Progenitor cell of endocrine pancreas (in vitro differentiated cells): ENCODE data around the gene CD96. TPM values are rescaled to one million over a fixed set of nuclear protein-coding genes. Genes with fewer than 3 reads are reported as not detected.

Experiments
- DNase-seq: peaks from one replicate; pipeline ENCODE4 v3.0.0; 2021; ENCODE audit warnings: low spot score; ENCODE audit not compliant: unreplicated experiment
- H3K27ac Mint-ChIP-seq: 2 replicates; pipeline ENCODE4 v1.8.0; 2021; ENCODE audit warnings: mild to moderate bottlenecking, moderate library complexity, mixed read lengths
- H3K27me3 Mint-ChIP-seq: 2 replicates; pipeline ENCODE4 v1.8.0; 2021; ENCODE audit warnings: mixed read lengths
- H3K36me3 Mint-ChIP-seq: 2 replicates; pipeline ENCODE4 v1.8.0; 2022; ENCODE audit warnings: mixed read lengths; ENCODE audit not compliant: insufficient read depth
- H3K4me1 Mint-ChIP-seq: 2 replicates; pipeline ENCODE4 v1.8.0; 2021; ENCODE audit warnings: low read depth, mixed read lengths
- H3K4me3 Mint-ChIP-seq: 2 replicates; pipeline ENCODE4 v1.8.0; 2021; ENCODE audit warnings: low read depth, mild to moderate bottlenecking, moderate library complexity, mixed read lengths
- H3K9me3 Mint-ChIP-seq: 2 replicates; pipeline ENCODE4 v1.8.0; 2021; ENCODE audit warnings: low read depth, mixed read lengths
- CTCF ChIP-seq: fragments of 200-600 bp; sonication (generic); IDR thresholded peaks from one replicate; pipeline ENCODE4 v1.5.0; 2021; ENCODE audit warnings: antibody characterized with exemption, mild to moderate bottlenecking; ENCODE audit not compliant: unreplicated experiment
- total RNA-seq: library from RNA; stranded (reverse); gene quantifications from 2 replicates; pipeline ENCODE4 v1.2.1, GENCODE V29; 2021

CD96 gene
- total RNA-seq, 1 donor from 2014 or later, result not detected

GRCh38 chr3:111571907-111572460 lies 30.0 kb downstream of the CD96 start:
- no peak for DNase-seq
- Mint-ChIP-seq H3K4me3 (no peak overlapping the region), H3K36me3 (no peaks in the 10 kb centered on the region), H3K4me1 (peaks cover 7% of the 10 kb centered on the region), H3K27ac (no peak overlapping the region), H3K9me3 (no peaks in the 10 kb centered on the region), H3K27me3 (no peaks in the 10 kb centered on the region)
- TF ChIP-seq CTCF, result no peak

DNA sequence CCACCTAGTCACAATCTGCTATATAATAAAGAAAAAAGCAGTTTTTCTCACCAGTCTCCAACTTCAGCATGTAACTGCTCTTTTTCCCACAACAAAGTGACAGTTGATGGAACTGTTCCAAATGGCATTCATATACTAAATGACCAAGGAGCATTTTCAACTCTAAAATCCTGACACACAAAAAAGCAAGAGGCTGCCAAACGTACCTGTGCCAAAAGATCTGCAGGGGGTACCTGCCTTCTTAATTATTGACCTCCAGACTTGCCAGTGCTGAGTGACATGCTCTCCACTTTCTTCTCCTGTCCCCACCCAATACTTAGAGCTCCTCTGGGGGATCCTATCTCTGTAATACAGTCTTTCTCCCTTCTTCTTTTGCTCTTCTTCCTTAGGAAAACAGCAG lies 35.1 kb downstream of the CD96 start:
- Mint-ChIP-seq H3K36me3 (no peaks in the 10 kb centered on the region), H3K27me3 (peaks cover 19% of the 10 kb centered on the region), H3K4me1 (peaks cover 7% of the 10 kb centered on the region), H3K9me3 (no peaks in the 10 kb centered on the region), H3K4me3 (no peak overlapping the region), H3K27ac (no peak overlapping the region)
- no peak for TF ChIP-seq CTCF
- no peak for DNase-seq

DNA sequence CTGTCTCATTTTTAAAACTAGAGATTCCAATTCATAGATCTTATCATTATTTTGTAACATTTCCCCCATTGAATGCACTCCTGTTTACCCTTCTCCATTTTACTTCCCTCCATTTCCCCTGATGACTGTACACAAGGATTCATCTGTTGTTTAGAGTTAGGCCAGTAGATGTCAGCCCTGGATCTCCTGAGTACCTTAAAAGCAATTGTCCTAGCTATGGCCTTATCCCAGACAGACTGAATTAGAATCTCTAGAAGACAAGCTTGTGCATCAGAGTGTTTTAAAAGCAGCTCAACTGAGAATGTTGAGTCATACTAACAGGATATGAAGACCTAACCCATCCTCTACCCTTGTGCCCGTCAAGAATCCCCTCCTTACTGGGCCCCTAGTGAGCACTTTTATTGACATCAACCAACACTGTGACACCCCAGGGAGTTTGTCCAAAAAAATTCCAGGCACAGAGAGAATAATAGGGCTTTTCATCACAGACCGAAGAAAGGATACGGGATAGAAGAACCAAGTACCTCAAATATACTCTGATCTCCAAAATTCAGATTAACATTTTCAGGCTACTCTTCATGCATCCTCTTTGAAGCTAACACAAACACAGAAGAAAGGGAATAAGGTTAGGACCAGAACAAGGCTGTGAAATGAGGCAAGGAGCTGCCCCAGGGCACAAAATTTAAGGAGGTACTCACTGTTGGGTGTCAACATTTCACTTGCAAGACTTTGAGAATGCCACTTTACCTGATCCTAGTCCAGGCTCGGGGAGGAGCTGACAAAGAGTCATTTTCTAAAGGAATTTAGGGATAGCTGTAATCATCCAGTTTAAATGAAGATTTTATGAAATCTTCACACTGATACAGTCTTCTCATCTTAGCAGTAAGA lies 36.0 kb downstream of the CD96 start:
- DNase-seq, result no peak
- peak; percentile 27 for TF ChIP-seq CTCF
- Mint-ChIP-seq H3K4me3 (no peak overlapping the region), H3K4me1 (peaks cover 7% of the 10 kb centered on the region), H3K36me3 (no peaks in the 10 kb centered on the region), H3K27ac (no peak overlapping the region), H3K27me3 (peaks cover 19% of the 10 kb centered on the region), H3K9me3 (no peaks in the 10 kb centered on the region)

GRCh38 chr3:111578867-111579266 lies 36.9 kb downstream of the CD96 start:
- Mint-ChIP-seq H3K4me3 (no peak overlapping the region), H3K9me3 (no peaks in the 10 kb centered on the region), H3K4me1 (peaks cover 3% of the 10 kb centered on the region), H3K36me3 (no peaks in the 10 kb centered on the region), H3K27ac (no peak overlapping the region), H3K27me3 (peaks cover 19% of the 10 kb centered on the region)
- no peak for TF ChIP-seq CTCF
- DNase-seq, result no peak

DNA sequence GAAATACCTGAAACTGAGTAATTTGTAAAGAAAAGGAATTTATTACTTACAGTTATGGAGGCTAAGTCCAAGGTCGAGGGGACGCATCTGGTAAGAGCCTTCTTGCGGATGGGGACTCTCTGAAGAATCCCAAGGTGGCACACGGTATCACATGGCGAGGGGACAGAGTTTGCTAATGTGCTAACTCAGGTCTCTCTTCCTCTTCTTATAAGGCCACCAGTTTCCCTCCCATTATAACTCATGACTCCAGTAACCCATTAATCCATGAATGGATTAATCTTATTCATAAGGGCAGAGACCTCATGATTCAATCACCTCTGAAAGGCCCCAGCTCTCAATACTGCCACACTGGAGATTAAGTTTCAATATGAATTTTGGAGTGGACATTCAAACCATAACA lies 37.5 kb downstream of the CD96 start:
- no peaks in the 10 kb centered on the region for H3K9me3 Mint-ChIP-seq
- TF ChIP-seq CTCF, result no peak
- H3K36me3 Mint-ChIP-seq, result no peaks in the 10 kb centered on the region
- H3K27me3 Mint-ChIP-seq, result peaks cover 19% of the 10 kb centered on the region
- DNase-seq, result no peak
- H3K27ac Mint-ChIP-seq, result no peak overlapping the region
- no peak overlapping the region for H3K4me3 Mint-ChIP-seq
- no peaks in the 10 kb centered on the region for H3K4me1 Mint-ChIP-seq
